ENCODE results near the gene EIF5.

Gene EIF5

DNA sequence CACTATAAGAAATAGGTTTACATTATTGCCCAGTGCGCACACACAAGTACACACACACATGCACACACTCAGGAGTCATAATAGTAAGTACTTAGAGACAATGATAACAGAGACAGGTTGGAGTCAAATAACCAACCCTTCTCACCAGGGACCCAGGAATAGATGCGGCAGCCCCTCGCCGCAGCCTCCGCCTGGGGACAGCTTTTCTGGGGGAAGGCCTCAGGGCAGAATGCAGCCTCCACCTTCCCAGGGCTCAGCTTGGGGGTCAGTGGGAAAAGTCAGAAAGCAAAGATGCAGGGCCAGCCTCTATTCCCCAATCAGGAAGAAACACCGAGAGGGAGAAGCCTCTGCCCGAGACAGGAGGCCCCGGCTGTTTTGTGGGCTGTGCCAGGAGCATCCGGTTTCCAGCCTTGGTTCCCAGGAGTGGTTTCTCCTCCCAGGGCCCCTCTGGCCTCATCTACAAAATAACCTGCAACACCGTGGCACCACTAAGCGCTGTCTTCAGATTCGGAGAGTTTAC lies 23.4 kb upstream of the EIF5 start:
- no peak for DNase-seq (ENCODE audit: low spot score)

DNA sequence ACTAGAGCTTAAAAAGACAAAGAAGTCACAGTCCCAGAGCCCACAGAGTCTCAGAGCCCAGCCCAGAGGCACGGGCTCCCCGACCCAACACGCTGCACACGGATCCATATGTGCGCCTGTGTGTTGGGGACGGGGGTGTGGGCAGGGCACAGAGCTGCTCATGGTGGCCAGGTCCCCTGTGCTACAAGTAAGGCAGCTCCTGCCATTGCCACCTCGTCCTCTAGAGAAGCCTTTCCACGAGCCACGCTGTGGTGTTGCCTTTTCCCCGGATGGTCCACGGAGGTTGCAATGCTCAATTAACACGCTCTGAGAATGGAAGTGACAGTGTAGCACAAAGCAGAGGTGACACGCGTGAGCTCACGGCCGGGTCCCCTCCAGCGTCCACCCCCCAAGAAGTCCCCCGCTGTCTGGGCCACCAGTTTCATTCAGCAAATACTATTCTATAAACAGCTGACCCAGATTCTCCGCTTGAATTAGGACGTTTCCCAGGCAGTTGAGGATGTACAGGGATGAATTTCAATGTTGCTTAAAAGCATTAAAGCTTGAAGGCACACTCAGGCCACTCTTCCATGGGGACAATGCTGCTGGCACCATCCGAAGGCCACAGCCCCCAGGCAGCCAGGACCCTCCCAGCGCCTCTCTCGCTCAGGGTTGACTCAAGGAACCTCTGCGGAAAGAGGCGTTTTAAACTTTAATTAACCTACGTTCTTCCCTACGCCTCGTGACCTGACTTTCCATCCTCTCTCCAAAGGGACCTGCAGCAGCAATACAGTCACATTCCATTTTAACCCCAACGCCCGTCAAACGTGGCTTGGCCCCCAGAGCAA lies 22.7 kb upstream of the EIF5 start:
- DNase-seq (ENCODE audit: low spot score): no peak

DNA sequence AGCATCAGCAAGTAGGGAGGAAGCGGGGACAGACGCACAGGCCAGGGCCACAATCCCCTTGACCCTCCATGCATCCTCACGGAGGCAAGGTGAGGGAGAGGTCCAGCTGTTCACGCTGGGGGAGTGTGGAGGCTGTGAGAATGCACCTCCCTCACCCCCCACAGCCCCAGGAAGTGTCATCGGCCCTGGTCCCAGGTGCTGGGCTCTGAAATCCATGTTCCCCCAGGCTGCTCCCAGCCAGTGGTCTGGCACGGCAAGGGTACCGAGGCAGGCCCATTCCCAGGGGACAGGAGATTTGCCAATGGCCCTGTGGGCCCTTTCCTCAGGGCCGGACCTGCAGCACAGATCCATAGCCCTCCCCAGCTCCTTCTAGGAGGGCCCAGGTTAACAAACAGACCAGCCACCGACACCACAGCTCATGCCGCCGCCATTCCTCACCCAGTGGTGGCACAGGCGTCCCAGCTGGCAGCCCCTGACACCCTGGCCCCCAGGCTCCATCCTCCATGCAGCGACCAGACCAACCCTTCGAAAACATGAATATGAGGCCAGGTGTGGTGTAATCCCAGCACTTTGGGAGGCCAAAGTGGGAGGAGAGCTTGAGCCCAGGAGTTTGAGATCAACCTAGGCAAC lies 21.9 kb upstream of the EIF5 start:
- no peak for DNase-seq (ENCODE audit: low spot score)

DNA sequence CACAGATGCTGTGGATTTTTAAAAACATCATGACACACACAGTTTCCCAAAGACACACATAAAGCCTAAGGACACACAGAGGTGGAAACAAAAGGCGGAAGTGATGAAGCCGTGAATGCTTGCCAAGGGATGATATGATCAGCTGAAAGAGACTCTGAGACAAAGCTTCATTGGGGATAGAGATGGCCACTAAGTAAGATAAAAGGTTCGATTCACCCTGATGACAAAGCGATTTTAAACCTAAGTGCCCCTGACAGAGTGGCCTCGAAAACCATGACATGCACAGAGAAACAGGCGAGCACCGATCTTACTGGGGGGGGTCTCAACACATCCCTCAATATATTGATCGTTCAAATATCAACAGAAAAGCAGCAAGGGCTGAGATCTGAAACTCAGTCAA lies 20.3 kb upstream of the EIF5 start:
- DNase-seq (ENCODE audit: low spot score): no peak

DNA sequence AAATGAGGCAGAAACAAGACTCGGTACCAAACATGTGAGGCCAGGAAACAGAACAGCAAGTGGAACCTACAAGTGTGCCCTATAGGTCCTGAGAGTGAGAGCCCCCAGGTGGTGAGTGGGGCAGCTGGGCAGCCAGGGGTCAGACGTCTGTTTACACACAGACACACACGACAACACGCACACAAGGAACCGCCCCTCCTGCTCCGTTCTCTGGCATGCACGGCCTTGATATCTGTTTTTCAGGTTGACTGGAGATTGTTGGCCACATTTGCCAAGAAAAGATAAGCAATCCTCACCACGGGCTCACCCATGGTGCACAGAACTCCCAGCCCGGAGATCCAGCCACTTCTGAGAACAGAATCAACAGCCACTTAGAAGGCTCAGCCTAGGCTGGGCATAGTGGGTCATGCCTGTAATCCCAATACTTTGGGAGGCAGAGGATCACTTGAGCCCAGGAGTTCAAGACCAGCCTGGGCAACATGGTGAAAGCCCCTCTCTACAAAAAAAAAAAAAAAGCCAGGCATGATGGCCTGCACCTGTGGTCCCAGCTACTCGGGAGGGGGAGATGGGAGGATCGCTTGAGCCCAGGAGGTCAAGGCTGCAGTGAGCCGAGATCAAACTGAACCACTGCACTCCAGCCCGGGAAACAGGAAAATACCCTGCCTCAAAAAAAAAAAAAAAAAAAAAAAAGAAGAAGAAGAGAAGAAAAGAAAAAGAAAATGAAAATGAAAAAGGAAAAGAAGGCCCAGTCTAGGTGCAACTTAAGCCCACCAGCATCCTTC lies 19.4 kb upstream of the EIF5 start:
- no peak for DNase-seq (ENCODE audit: low spot score)

DNA sequence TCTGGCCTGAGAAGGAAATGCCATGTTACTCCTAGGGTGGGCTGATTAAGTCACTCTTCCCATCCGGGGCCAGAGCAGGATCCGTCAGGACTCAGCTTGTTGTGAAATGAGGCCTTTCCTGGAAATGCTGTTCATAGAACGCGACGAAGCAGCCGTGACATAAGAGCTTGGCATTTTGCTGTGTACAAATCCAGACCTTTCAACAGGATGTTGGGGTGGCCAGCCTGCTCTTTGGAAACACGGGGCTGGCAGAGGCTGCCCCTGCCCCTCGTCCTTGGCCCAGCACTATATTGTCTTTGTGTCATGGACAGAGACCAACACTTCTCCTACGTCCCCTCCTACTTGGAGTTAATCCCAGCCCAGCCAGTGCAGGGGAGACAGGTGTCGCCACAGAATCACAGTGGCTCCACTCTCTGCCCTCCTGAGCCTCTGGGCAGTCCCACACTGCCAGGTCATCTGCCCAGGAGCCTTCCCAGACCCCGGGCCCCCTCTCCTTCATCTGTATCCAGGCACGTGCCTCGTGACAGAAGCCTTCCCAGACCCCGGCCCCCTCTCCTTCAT lies 18.6 kb upstream of the EIF5 start:
- no peak for DNase-seq (ENCODE audit: low spot score)

DNA sequence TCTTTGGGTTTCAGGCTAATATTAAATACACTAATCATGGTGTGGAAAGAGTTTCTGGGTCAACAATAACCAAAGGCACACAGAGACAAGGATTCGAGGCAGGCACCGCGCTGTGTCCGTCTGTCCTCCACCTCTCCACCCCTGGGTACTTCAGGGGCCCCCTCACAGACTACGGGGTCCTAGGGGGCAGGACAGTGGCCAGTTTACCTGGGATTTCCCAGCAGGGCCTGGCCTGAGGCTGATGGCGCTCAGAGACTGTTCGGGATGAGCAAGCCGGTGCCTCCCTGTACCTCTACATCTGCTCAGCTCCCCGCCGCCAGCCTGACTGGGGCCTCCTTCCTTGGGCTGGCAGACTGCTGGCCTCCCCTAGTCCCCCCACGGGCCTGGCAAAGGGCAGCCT lies 18.1 kb upstream of the EIF5 start:
- DNase-seq (ENCODE audit: low spot score): no peak

DNA sequence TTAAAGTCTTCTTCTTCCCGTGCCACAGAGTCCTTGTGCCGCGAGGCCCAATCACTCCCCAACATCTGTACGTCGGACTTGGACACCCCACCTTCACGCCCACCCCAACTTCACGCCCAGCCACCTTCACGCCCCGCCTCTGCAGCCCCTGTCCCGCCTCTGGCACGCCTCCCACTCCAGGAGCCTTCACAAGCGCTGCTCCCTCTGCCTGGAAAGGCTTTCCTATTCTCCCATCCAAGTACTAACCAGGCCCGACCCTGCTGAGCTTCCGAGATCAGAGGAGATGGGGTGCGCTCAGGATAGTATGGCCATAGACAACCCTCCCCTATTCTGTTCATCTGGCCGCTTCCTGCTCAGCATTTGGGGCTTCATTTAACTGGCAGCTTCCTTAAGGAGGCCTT lies 17.3 kb upstream of the EIF5 start:
- DNase-seq (ENCODE audit: low spot score): no peak

DNA sequence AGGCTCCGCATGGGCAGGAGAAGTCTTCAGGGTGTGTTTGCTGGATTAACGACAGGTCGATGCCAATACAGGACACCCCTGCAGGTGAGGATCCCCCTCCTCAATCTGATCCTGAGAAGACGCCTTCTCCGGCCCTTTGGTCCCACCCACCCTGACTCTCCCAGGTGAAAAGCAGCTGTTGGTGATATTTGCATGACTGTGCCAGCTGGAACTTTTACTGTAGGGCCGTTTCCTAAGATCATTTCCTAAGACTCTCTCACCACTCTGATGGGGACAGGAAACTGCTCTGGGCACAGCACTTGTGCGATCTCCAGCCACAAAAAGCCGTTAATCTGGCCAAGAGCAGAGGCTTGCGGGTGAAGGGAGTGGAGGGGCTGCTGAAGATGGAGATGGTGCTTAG lies 16.8 kb upstream of the EIF5 start:
- no peak for DNase-seq (ENCODE audit: low spot score)

DNA sequence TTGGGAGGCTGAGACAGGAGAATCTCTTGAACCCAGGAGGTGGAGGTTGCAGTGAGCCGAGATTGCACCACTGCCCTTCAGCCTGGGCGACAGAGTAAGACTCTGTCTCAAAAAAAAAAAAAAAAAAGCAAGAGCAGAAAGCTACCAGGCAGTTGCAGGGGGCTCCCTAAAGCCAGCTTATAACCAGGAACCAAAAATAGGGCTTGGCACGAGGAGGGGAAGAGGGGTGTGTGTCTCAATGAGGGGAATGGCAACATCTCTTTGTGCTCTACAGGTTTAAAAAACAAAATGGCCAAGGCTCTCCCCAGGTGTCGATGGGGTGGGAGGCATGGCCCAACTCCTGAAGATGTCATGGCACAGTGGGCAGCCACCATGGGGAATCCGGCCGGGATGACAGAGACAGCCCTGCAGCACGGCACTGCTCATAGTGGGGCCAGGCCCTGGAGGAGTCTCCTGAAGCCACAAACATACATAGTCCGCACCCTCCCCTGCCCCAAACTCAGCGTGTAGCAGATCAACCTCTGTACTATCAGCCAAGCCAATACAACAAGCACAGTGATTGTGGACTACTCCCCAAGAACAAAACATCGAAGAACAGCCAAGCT lies 16.0 kb upstream of the EIF5 start:
- DNase-seq (ENCODE audit: low spot score): no peak

DNA sequence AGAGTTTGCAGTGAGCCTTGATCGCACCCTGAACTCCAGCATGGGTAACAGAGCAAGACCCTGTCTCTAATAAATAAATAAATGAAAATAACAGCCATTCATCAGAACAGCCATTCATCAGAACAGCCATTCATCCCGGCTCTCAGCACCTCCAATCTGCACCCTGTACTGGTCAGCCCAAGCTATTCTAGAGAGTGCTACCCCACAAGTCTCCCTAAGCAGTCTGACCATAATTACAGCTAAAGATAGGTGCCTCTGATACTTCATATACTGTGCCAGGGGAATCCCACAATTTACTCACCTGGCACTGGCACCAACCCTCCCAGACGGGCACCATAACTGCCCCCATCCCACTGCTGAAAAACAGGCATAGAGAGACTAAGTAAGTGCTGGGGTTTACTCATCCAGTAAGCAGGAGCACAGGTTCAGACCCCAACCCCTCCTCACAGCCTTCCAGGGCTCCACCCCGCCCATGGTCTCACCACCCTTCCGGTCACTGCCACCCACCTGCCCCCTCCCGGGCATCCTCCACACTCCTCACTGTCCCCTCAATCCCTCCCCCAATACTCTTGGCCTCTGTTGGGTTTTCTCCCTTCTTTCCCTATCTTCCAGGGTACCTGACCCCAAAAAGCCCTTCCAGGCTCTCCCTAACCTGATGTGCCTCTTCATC lies 15.2 kb upstream of the EIF5 start:
- DNase-seq (ENCODE audit: low spot score): no peak

DNA sequence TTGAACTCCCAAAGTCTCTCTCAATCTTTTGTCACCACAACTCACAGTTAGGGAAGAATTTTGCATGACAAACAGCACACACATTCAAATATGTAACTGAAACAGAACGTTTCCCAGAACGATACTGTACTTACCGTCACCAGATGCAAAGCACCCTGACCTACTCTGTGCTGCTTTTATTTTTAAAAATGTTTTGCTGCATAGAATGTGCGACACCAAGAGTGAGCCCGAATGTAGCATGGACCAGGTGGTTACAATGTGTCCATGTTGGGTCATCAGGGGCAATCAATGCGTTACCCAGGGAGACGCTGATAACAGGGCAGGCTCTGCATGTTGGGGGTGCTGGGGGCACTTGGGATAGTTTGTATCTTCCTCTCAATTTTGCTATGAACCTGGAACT lies 14.6 kb upstream of the EIF5 start:
- DNase-seq (ENCODE audit: low spot score): no peak

DNA sequence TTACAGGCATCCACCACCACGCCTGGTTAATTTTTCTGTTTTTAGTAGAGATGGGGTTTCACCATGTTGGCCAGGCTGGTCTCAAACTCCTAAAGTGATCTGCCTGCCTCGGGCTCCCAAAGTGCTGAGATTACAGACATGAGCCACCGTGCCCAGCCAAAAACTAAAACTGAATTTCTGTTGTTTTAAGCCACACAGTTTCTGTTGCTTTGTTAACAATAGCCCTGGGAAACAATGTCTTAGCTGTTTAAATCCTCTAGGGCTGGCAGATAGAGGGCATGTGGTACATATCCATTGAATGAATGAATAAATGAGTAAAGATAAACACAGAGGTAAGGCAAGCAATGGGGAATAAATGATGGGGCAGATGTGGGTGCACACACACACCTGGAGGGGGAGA lies 8.0 kb upstream of the EIF5 start:
- DNase-seq (ENCODE audit: low spot score): no peak

DNA sequence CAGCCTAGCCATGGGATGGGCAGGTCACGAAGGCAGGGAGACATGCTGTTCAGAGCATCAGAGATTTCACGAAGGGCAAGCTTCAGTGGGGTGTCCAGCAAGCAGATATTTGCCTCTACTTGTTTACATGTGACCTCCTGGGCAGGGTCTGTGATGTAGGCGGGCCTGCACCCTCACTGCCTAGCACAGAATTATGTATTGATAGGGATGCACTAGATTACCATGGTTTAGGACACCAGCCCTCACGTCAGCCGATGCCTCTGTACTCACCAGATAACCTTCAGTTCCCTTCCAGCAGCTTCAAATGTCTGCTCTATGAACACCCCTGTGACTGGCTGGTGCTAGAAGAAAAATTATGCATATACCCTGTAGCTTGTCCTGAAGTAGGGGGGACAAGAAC lies 5.1 kb upstream of the EIF5 start:
- DNase-seq (ENCODE audit: low spot score): no peak

DNA sequence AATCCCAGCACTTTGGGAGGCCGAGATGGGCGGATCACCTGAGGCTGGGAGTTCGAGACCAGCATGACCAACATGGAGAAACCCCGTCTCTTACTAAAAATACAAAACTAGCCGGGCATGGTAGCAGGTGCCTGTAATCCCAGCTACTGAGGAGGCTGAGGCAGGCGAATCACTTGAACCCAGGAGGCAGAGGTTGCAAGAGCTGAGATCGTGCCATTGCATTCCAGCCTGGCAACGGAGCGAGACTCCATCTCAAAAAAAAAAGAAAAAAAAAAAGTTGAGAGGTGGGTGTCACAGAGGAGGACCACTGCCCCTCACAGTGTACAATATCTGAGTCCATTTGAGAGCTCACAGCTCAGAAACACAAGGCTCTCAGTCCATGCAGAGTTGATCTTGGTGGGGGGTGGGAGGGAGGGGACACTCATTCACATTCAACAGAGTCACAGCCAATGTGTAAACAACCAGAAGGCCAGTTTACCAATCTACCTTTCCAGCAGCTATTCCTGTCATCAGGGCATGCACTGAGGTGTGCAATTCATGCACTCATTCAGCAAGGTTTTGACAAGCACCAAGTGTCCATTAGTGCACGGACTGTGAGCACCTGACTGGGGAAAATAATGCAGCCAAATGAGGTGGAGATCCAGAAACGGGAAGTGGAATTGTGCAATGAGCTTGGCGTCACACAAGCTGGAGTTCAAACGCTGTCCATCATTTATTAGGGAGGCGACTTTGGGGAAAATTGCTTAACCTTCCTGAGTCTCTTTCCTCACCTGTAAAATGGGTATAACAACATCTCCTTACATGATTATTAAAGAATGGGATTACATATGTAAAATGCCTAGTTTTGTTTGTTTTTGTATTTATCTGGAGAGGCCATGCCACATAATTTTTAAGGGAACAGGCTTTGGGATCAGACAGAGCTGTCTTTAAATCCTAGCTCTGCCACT lies 4.4 kb upstream of the EIF5 start:
- DNase-seq (ENCODE audit: low spot score): no peak

DNA sequence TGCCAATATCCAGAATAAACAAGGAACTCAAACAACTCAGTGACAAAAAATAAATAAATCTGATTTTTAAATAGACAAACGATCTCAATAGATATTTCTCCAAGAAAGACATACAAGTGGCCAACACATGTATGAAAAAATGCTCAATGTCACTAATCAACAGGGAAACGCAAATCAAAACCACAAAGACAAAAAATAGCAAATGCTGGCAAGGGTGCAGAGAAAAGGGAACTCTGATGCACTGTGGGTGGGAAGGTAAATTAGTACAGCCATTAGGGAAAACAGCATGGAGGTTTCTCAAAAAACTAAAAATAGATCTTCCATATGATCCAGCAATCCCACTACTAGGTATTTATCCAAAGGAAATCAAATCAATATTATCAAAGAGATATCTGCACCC lies 3.5 kb upstream of the EIF5 start:
- DNase-seq (ENCODE audit: low spot score): no peak

DNA sequence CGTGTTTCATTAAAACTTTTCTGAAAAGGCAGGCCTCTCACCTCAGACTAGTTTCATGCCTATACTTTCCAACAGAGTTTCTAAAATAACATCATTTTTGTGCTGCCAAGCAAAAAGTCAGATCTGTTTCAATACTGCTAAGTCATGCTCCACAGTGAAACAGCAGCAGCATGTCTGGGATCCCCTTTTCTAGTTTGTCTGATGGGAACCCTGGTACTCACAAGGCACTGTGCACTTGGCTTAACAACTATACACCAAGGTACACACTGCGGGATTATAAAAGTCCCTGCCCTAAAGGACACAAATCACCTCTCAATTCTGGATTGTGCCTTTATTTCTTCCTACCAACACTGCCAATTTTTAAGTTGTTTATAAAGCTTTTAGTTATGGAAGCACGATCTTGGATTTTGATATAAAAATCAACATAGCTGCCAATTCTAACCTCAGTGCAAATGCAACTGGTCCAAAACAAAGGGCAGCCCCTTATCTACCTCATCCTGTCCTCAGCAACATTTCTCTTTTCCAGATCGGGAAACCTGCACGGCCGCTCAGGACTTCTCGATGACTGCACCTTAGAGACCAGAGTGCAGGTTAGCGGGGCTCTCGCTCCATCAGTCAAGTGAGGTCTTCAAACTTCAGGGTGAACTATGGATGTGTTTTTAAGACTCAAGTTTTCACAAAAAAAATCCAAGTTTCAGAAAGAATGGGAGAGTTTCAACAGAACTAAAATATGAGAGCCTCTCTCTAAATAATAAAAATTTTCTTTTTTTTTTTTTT lies 1.7 kb upstream of the EIF5 start:
- no peak for DNase-seq (ENCODE audit: low spot score)

DNA sequence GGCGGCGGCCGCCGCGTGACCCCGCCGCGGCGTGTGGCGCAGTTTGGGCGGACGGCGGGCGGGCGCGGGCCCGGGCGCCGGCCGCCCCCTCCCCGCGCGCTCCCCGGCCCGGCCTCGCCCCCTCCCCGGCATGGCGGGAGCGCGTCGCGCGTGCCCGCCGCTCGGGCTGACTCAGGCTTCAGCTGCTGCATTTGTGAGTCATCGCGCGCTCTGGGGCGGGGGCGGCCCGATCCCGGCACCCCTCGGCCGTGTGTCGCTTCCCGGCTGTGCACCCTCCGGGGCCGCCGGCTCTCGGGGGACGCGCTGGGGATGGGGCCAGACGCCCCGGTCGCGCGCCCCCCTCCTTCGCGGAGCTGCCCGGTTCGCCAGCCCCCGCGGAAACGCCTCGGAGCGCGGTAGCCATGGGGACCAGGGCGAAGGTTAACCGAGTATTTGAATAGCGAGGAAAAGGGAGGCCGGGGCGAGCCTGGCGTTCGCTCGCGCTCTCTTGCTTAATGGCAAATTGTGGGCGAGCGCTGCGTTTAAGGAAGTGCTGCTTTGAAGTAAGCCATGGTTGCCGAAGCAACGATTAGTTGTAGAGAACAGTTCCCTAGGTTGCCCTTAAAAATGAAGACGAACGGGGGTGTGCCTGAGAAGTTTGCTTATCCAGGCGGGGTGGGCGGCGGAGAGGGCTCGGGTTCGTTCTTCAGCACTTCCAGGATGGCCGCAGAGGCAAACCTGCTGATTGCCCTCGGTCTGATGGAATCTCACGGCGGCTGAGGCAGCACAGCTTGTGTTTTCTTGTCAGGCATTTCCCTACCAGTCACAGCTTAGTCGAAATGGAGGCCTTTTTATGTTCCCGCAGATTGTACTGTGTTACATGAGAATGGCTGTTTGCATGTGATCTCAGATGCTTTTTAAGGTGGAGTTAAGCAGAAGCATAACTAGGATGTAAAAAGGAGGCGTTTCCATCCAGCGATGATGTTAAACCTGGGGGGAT lies 896 bp downstream of the EIF5 start:
- no peak for DNase-seq (ENCODE audit: low spot score)
